GM12801 (cell line): ENCODE measurements around the gene RPRD1B.

Experiments
- TF ChIP-seq, protein P1 (sequence below): IDR thresholded peaks from one replicate; pipeline ENCODE4 v1.5.1; 2011; ENCODE audit warnings: control low read depth; ENCODE audit not compliant: insufficient read length; ENCODE audit errors: extremely low read depth

Gene RPRD1B

DNA sequence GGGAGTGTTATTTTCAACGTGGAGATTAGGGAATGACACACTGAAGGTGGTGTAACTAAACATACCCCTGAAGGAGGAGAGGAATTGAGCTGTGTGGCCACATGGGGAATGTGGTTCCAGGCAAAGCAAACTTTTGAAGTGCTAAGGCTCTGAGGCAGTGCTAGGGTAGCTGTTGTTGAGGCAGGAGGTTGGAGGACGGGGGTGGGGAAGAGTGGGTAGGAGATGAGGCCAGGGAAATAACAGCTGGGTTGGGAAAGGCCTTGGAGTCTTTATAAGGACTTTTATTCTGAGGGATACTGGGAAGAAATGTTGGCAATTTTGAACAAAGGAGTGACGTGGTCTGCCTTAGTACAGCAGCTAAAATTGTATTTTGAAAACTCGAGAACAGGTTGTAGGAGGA is 13.0 kb downstream of the RPRD1B start:
- TF ChIP-seq, protein P1, sequence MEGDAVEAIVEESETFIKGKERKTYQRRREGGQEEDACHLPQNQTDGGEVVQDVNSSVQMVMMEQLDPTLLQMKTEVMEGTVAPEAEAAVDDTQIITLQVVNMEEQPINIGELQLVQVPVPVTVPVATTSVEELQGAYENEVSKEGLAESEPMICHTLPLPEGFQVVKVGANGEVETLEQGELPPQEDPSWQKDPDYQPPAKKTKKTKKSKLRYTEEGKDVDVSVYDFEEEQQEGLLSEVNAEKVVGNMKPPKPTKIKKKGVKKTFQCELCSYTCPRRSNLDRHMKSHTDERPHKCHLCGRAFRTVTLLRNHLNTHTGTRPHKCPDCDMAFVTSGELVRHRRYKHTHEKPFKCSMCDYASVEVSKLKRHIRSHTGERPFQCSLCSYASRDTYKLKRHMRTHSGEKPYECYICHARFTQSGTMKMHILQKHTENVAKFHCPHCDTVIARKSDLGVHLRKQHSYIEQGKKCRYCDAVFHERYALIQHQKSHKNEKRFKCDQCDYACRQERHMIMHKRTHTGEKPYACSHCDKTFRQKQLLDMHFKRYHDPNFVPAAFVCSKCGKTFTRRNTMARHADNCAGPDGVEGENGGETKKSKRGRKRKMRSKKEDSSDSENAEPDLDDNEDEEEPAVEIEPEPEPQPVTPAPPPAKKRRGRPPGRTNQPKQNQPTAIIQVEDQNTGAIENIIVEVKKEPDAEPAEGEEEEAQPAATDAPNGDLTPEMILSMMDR, result no peak

DNA sequence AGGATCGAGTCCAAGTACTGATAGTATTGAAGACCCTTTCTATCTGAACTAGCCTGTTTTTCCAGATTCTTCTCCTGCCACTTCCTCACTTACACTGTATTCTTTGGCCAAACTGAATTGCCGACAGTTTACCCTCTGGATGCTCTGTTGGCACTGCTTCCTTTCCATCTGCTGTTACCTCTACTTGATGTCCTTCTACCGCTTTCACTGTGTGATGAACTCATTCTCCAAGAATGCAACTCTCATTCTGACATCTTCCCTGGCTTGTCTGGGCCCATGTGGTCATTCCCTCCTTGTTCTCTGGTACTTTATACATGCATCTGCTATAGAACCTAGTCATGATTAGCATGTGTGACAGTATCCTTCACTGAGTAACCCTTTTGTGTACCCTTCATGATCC is 16.3 kb downstream of the RPRD1B start:
- TF ChIP-seq, protein P1, result no peak

DNA sequence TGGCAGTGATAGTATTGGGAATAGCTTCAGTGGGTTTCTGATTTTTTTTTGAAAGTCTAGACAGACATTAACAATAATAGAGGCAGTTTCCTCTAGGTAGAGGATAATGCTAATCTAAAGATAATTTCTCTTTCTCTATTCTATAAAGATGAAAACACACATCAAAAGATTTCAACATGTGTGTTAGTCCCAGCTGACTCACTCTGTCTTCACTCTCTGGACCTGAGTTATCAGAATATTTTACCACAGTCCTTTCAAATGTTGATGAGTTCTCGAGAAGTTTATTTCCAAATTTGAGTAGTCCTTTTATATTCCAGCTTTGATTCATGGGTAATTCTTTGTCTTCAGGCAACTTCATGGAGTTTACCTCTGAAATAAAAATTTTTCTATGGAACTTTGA is 17.1 kb downstream of the RPRD1B start:
- TF ChIP-seq, protein P1, result no peak

DNA sequence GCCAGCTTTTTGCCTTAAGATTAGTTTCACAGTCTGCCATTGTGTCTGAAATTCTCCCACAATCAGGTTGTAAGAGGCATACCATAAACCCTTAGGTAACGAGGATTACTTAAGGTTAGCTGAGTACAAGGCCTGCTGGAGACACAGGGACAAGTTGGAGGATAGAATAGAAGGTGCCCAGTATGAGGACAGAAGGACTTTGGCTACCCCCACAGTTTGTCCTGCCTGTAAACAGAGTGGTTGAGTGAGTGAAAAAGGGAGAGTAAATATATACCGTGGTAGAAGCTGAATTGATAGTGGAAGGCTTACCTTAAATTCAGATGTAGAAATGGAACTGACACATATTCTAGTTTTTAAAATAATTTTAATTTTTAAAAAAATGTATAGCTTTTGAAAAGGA is 19.3 kb downstream of the RPRD1B start:
- TF ChIP-seq, protein P1, result no peak

DNA sequence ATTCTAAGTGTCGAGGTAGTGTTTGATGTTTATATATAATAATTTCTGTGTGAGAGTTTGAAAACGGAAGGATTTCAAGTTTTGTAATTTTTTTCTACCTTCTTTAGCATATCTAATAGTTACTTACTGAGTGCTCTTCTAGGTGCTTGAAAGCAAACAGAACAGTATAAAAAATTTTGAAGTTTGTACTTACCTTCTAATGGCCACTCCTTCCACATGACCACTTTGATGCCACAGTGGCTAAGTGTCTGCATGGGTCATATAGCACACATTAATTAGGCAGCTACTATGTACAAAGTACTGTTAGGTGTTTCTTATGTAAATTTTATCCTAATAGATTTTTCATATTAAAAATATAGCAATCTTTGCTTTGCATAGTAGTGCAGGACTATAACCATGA is 21.1 kb downstream of the RPRD1B start:
- TF ChIP-seq, protein P1, result no peak

DNA sequence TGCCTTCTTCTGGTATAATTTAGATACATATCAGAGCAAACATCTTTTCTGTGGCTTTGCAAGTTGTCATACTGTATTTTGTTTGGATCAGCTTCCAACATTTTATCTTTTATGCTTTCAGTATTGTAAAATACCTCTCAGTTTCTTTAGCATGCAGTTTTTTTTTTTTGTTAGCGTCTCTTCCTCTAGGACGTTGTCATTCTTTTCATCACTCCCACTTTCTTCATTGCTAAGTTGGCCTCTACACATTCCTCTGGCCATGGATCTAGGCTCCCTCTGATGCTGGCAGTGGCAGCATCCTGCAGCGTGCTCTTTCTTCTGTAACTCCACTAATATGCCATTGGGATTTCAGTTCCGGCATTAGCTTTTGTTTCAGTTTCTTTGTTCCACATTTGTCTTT is 21.7 kb downstream of the RPRD1B start:
- TF ChIP-seq, protein P1, result no peak

DNA sequence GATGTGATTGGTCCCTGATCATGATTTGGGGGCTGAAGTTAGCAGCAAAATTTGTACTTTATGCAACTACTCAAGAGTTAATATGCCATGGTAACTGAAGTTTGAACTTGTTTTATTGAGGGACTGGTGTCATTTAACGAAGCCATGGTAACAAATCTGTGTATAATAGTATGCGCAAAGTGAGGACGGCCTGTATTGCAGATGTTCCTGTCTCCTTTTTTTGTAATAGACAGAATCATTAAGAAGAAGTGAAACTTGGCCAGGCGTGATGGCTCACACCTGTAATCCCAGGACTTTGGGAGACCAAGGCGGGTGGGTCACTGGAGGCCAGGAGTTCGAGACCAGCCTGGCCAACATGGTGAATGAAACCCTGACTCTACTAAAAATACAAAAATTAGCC is 22.3 kb downstream of the RPRD1B start:
- TF ChIP-seq, protein P1, result no peak
